Liver (tissue), 9 donors: ENCODE data around the gene EMCN. TPM values are rescaled to one million over a fixed set of nuclear protein-coding genes. Genes with fewer than 3 reads are reported as not detected.

Source experiments
- DNase-seq: peaks from one replicate; pipeline ENCODE4 v3.0.0-alpha.2; 2017; ENCODE audit warnings: low spot score
- H3K27ac ChIP-seq, 2 donors: one replicate each; pipeline ENCODE4 v1.7.0; 2013; ENCODE audit warnings: inconsistent platforms in 2 of 2, low read length in 2 of 2, control low read depth in 1 of 2, low read depth in 1 of 2, mild to moderate bottlenecking in 1 of 2
- H3K27me3 ChIP-seq, 4 donors: one replicate each; pipeline versions ENCODE4 v1.6.1 to v1.7.0; 2013; ENCODE audit warnings: low read length in 3 of 4, inconsistent platforms in 1 of 4, mild to moderate bottlenecking in 1 of 4, moderate library complexity in 1 of 4; ENCODE audit not compliant: control insufficient read depth in 4 of 4, insufficient read depth in 4 of 4
- H3K36me3 ChIP-seq, 4 donors: one replicate each; pipeline versions ENCODE4 v1.6.1 to v1.7.0; 2013; ENCODE audit warnings: low read length in 3 of 4, mild to moderate bottlenecking in 3 of 4, low read depth in 1 of 4, moderate library complexity in 1 of 4; ENCODE audit not compliant: control insufficient read depth in 4 of 4, insufficient read depth in 3 of 4
- H3K4me1 ChIP-seq, 4 donors: one replicate each; pipeline versions ENCODE4 v1.6.1 to v1.7.0; 2013; ENCODE audit warnings: low read length in 3 of 4, mild to moderate bottlenecking in 3 of 4, moderate library complexity in 1 of 4; ENCODE audit not compliant: control insufficient read depth in 4 of 4, insufficient read depth in 4 of 4
- H3K4me3 ChIP-seq, 3 donors: one replicate each; pipeline versions ENCODE4 v1.6.1 to v1.7.0; 2013; ENCODE audit warnings: low read length in 3 of 3, control low read depth in 1 of 3, low read depth in 1 of 3, mild to moderate bottlenecking in 1 of 3
- H3K9ac ChIP-seq, 2 donors: one replicate each; pipeline ENCODE4 v1.7.0; 2013; ENCODE audit warnings: low read length in 2 of 2, mild to moderate bottlenecking in 2 of 2, moderate library complexity in 2 of 2, control low read depth in 1 of 2, low read depth in 1 of 2
- H3K9me3 ChIP-seq, 4 donors: one replicate each; pipeline versions ENCODE4 v1.6.1 to v1.7.0; 2013; ENCODE audit warnings: low read length in 3 of 4; ENCODE audit not compliant: control insufficient read depth in 4 of 4
- ATF3 ChIP-seq: IDR thresholded peaks from 2 replicates; pipeline ENCODE4 v1.6.1; 2016; ENCODE audit warnings: antibody characterized with exemption
- CTCF ChIP-seq: fragments of 150-350 bp; IDR thresholded peaks from 2 replicates; pipeline ENCODE4 v1.5.1; 2017; ENCODE audit warnings: improper control_type of control experiment, low read depth, low read length; ENCODE audit not compliant: missing input control
- EGR1 ChIP-seq, 2 donors: IDR thresholded peaks; 2 replicates each; pipeline ENCODE4 v1.6.1; 2016 to 2018; ENCODE audit warnings: antibody characterized with exemption in 2 of 2, low read depth in 2 of 2
- FOXA1 ChIP-seq: IDR thresholded peaks from 2 replicates; pipeline ENCODE4 v1.6.1; 2016; ENCODE audit warnings: antibody characterized with exemption
- FOXA2 ChIP-seq: IDR thresholded peaks from 2 replicates; pipeline ENCODE4 v1.6.1; 2016; ENCODE audit warnings: antibody characterized with exemption
- GABPA ChIP-seq, 2 donors: IDR thresholded peaks in 1 of 2; conservative IDR thresholded peaks in 1 of 2; 2 replicates each; pipeline ENCODE4 v1.6.1; 2016; ENCODE audit warnings: antibody characterized with exemption in 2 of 2, mild to moderate bottlenecking in 1 of 2, moderate library complexity in 1 of 2
- HNF4A ChIP-seq, 2 donors: conservative IDR thresholded peaks; 2 replicates each; pipeline ENCODE4 v1.6.1; 2016; ENCODE audit warnings: antibody characterized with exemption in 2 of 2, mild to moderate bottlenecking in 2 of 2
- HNF4G ChIP-seq: IDR thresholded peaks from 2 replicates; pipeline ENCODE4 v1.6.1; 2016; ENCODE audit warnings: antibody characterized with exemption
- JUND ChIP-seq, 2 donors: IDR thresholded peaks; 2 replicates each; pipeline ENCODE4 v1.6.1; 2016; ENCODE audit warnings: antibody characterized with exemption in 2 of 2
- NR2F2 ChIP-seq: IDR thresholded peaks from 2 replicates; pipeline ENCODE4 v1.6.1; 2016; ENCODE audit warnings: antibody characterized with exemption
- RAD21 ChIP-seq, 2 donors: IDR thresholded peaks; 2 replicates each; pipeline ENCODE4 v1.6.1; 2016; ENCODE audit warnings: antibody characterized with exemption in 2 of 2, mild to moderate bottlenecking in 2 of 2
- REST ChIP-seq: IDR thresholded peaks from 2 replicates; pipeline ENCODE4 v1.6.1; 2016; ENCODE audit warnings: antibody characterized with exemption, mild to moderate bottlenecking
- RXRA ChIP-seq, 2 donors: IDR thresholded peaks; 2 replicates each; pipeline ENCODE4 v1.6.1; 2017 to 2018; ENCODE audit warnings: antibody characterized with exemption in 2 of 2, mild to moderate bottlenecking in 1 of 2
- SP1 ChIP-seq: IDR thresholded peaks from 2 replicates; pipeline ENCODE4 v1.6.1; 2018; ENCODE audit warnings: antibody characterized with exemption, mild to moderate bottlenecking
- TAF1 ChIP-seq: conservative IDR thresholded peaks from 2 replicates; pipeline ENCODE4 v1.6.1; 2016; ENCODE audit warnings: antibody characterized with exemption, mild to moderate bottlenecking
- YY1 ChIP-seq: IDR thresholded peaks from 2 replicates; pipeline ENCODE4 v1.6.1; 2016; ENCODE audit warnings: antibody characterized with exemption, mild to moderate bottlenecking
- ZBTB33 ChIP-seq: IDR thresholded peaks from 2 replicates; pipeline ENCODE4 v1.6.1; 2016; ENCODE audit warnings: antibody characterized with exemption
- WGBS: extraction: QIAGEN DNeasy Blood & Tissue Kit; methylation state at CpG from one replicate; pipeline ENCODE4 v1.1.7; 2013; 5-methylcytosine and 5-hydroxymethylcytosine counted together
- polyA plus RNA-seq, 2 donors: library from polyadenylated mRNA; stranded (reverse) in 1 of 2; unstranded in 1 of 2; fragments of 200-250 nt in 1 of 2; fragments of >200 nt in 1 of 2; fragmentation: Nextera tagmentation in 1 of 2; extraction: Ambion mirVana in 1 of 2; gene quantifications; one replicate each; pipeline versions ENCODE4 v1.2.1 to v1.2.3, GENCODE V29; 2013 to 2015
- total RNA-seq, 2 donors: library from RNA; depleted of rRNA; stranded (reverse); fragments of >200 nt; gene quantifications; one replicate each; pipeline ENCODE4 v1.2.3, GENCODE V29; 2014
- TF ChIP-seq, protein P1 (sequence below): IDR thresholded peaks from 2 replicates; pipeline ENCODE4 v1.6.1; 2016; ENCODE audit warnings: antibody characterized with exemption
- donor health status: healthy.
- donor health status: healthy.
- donor health status: healthy.
- donor health status: healthy.
- donor health status: healthy.

The EMCN gene
- total and polyA plus RNA-seq, 4 donors: 1.8 to 4.4 (median 2.5) TPM

DNA sequence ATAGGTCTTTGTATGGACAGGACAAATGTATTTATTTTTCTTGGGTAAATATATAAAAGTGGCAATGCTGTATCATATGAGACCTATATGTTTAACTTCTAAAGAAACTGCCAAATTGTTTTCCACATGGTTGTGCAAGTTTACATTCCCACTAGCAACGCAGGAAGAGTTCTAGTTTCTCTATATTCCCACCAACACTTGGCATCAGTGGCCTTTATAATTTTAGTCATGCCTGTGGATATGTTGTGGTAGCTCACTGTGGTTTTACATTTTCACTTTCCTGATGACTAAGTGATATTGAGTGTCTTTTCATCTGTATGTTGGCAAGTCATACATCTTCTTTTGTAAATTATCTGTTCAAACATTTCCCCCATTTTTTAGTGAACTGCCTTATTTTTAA lies 126.0 kb downstream of the EMCN start:
- no peak for DNase-seq
- WGBS: 61% methylated on average over 1 of the region's 1 CpG
- no peak for TF ChIP-seq CTCF
- no peak for TF ChIP-seq EGR1 (IDR thresholded peaks at IDR 0.05; ENCODE audit: low read depth in 2 of 2)
- TF ChIP-seq, protein P1, sequence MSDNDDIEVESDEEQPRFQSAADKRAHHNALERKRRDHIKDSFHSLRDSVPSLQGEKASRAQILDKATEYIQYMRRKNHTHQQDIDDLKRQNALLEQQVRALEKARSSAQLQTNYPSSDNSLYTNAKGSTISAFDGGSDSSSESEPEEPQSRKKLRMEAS: no peak
- TF ChIP-seq SP1: no peak
- TF ChIP-seq NR2F2: no peak
- no peak for TF ChIP-seq ZBTB33
- no peak for TF ChIP-seq RAD21 (IDR thresholded peaks at IDR 0.05)
- TF ChIP-seq HNF4G: no peak
- no peak for TF ChIP-seq REST
- no peak for TF ChIP-seq RXRA (IDR thresholded peaks at IDR 0.05)
- no peak for TF ChIP-seq FOXA1
- TF ChIP-seq TAF1: no peak
- no peak for TF ChIP-seq JUND (IDR thresholded peaks at IDR 0.05)
- no peak for TF ChIP-seq HNF4A (conservative IDR thresholded peaks at IDR 0.05)
- no peak for TF ChIP-seq YY1
- TF ChIP-seq ATF3: no peak
- no peak for TF ChIP-seq GABPA (IDR thresholded peaks at IDR 0.05 in 1 of 2, conservative IDR thresholded peaks at IDR 0.05 in 1 of 2)
- TF ChIP-seq FOXA2: no peak
- H3K4me3 ChIP-seq: no peak overlapping the region
- no peaks in the 10 kb centered on the region for H3K4me1 ChIP-seq
- H3K27me3 ChIP-seq: no peaks in the 10 kb centered on the region
- H3K9me3 ChIP-seq: no peaks in the 10 kb centered on the region
- no peak overlapping the region for H3K27ac ChIP-seq
- no peaks in the 10 kb centered on the region for H3K36me3 ChIP-seq
- H3K9ac ChIP-seq: no peak overlapping the region

DNA sequence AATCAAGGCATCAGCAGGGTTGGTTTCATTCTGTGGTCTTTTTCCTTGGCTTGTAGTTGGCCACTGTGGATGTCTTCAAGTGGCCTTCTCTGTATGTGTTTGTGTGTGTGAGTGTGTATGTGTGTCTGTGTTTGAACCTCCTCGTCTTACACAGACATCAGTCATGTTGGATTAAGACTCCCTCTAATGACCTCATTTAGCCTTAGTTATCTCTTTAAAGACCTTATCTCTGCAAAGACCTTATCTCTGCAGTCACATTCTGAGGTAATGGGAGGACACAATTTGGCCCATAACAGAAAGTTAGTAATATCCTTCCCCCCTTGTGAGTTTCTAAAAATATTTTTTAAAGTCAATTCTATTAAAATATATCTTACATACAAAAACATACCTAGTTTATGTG lies 126.7 kb downstream of the EMCN start:
- Histone ChIP-seq H3K36me3 (no peaks in the 10 kb centered on the region), H3K4me3 (no peak overlapping the region), H3K9me3 (no peaks in the 10 kb centered on the region), H3K9ac (no peak overlapping the region), H3K4me1 (no peaks in the 10 kb centered on the region), H3K27me3 (no peaks in the 10 kb centered on the region), H3K27ac (no peak overlapping the region)
- no peak for DNase-seq
- WGBS: 25% methylated on average over 1 of the region's 1 CpG
- TF ChIP-seq HNF4A (conservative IDR thresholded peaks at IDR 0.05) (no peak), SP1 (no peak), YY1 (no peak), NR2F2 (no peak)
